Mucosa of descending colon (tissue), 3 donors: ENCODE measurements around the gene TGFBR3. TPM values are rescaled to one million over a fixed set of nuclear protein-coding genes. Genes with fewer than 3 reads are reported as not detected.

Experiments
- ATAC-seq: fragments of 200-7000 bp; cut with Tn5 transposase; one replicate; pipeline ENCODE4 v1.9.1; 2020; ENCODE audit warnings: mild to moderate bottlenecking, moderate library complexity
- DNase-seq, 3 donors: peaks; one replicate each; pipeline ENCODE4 v3.0.0-alpha.2; 2020
- H3K36me3 ChIP-seq: fragments of 200-600 bp; one replicate; pipeline ENCODE4 v1.8.0; 2021; ENCODE audit warnings: low read depth, mild to moderate bottlenecking
- H3K4me1 ChIP-seq: fragments of 200-600 bp; one replicate; pipeline ENCODE4 v1.8.0; 2021; ENCODE audit warnings: low read depth, mild to moderate bottlenecking
- H3K4me3 ChIP-seq: fragments of 200-600 bp; one replicate; pipeline ENCODE4 v1.8.0; 2021; ENCODE audit warnings: mild to moderate bottlenecking
- H3K9me3 ChIP-seq: fragments of 200-600 bp; one replicate; pipeline ENCODE4 v1.8.0; 2021; ENCODE audit warnings: mild to moderate bottlenecking
- CTCF ChIP-seq: fragments of 200-600 bp; IDR thresholded peaks from one replicate; pipeline ENCODE4 v1.8.0; 2022; ENCODE audit warnings: antibody characterized with exemption, mild to moderate bottlenecking
- intact Hi-C, 2 donors: fragments of 100-400 bp; cut with DNase I in 1 of 2; cut with micrococcal nuclease in 1 of 2; formaldehyde crosslinking; loops; one replicate each; pipeline versions ENCODE4 v1.11.0 to v1.11.1; 2022; cut with DNase I, micrococcal nuclease
- total RNA-seq, 3 donors: library from RNA; stranded (reverse); fragmentation: NEBNext Ultra II Directional in 2 of 3; extraction: Animal tissue kit (Norgen Biotek cat#: 25700) in 2 of 3; gene quantifications; one replicate each; pipeline versions ENCODE4 v1.2.1 to v1.2.4, GENCODE V29; 2021 to 2023
- donor health status: DM: no; HTN: no; CAD: no; lungs with moderate emphysema.
- donor health status: DM: no; HTN: no; CAD: no.
- donor health status: DM: no; HTN: yes; CAD: no.

The TGFBR3 gene
- total RNA-seq, 3 donors from 2014 or later = 11.6 to 89.7 (median 21.1) TPM

DNA sequence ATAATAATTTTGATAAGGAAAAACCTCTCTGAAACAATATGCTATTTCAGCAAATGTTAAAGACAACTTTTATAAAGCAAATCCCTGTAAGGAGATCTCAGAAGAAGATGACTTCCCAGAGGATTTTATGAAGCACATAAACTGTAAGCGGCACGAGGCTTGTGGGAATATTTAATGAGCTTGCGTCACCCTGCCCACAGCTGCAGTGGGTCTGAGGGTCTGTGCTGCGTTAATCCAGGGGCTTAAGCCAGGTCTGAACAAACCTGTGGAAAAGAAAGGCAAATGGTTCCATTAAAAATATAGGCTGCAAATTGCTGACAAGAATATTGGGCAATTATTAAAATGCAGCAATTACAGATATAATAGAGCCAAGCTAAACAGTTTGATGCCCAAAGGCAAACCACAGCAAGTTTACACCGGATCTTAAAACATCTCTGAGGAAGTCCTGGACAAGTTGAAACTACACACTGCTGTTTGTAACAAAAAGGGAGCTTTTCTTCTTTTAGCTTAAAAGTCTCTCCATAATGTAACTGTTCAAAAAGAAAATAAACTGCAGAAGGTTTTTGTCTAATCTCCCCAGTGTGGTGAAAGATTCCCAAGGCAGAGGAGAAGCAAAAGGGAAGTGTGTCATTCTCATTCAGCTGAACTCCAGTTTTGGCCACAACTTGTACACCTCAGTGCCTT lies 21.8 kb downstream of the TGFBR3 start:
- no peak for ATAC-seq
- intact Hi-C loops = no loop called here

DNA sequence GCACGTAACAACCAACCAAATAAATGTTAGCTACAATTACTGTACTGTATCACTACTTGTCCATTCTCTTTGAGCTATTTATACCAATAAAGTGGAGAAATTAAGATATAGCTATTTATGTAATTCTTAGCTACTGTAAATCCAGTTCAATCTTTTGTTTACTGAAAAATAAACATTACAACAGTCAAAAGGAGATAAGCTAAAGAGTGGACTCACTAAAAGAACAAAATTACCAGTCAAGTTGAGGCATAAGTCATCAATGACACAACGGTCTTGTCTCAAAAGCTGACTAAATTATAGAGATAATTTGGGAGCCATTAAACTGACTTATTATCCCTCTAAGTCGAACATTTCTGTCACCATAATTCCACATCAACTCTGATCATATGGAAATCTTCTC lies 22.5 kb downstream of the TGFBR3 start:
- ATAC-seq (no peak), DNase-seq (no peak)
- no peaks in the 10 kb centered on the region for H3K36me3 ChIP-seq
- intact Hi-C loops = no loop called here
- H3K4me1 ChIP-seq = no peaks in the 10 kb centered on the region
- no peak for TF ChIP-seq CTCF
- H3K4me3 ChIP-seq = no peak overlapping the region
- H3K9me3 ChIP-seq = no peaks in the 10 kb centered on the region

More for the DNA sequence above, 21.8 kb downstream of the TGFBR3 start:
- Histone ChIP-seq H3K4me1 (no peaks in the 10 kb centered on the region), H3K9me3 (no peaks in the 10 kb centered on the region), H3K36me3 (no peaks in the 10 kb centered on the region), H3K4me3 (no peak overlapping the region)
- TF ChIP-seq CTCF = no peak
- no peak for DNase-seq

DNA sequence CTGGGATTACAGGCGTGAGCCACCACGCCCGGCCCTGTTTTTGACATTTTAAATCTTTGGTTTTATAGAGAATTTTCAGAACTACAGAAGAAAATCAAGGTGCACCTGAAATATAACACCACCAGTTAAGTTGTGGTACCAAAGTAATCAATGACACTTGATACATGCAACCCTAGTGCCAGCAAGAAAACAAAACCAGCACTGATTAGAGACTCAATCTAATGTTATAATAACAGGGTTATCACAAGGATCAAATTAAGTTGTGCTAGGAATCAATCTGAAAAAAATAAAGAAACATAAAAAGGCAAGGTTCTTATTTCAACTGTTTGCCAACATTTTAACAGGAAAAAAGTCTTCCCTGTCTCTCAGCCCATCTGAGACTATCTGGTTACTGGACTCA lies 23.8 kb downstream of the TGFBR3 start:
- H3K9me3 ChIP-seq = no peaks in the 10 kb centered on the region
- H3K4me3 ChIP-seq = no peak overlapping the region
- no peaks in the 10 kb centered on the region for H3K36me3 ChIP-seq
- H3K4me1 ChIP-seq = no peaks in the 10 kb centered on the region
- ATAC-seq (no peak), DNase-seq (no peak)
- no peak for TF ChIP-seq CTCF
- intact Hi-C loops = no loop called here

GRCh38 chr1:91857557-91858239 lies 28.3 kb downstream of the TGFBR3 start:
- H3K9me3 ChIP-seq = no peaks in the 10 kb centered on the region
- ATAC-seq (no peak), DNase-seq (no peak)
- no peaks in the 10 kb centered on the region for H3K4me1 ChIP-seq
- intact Hi-C loops = no loop called here
- no peak overlapping the region for H3K4me3 ChIP-seq
- no peaks in the 10 kb centered on the region for H3K36me3 ChIP-seq
- no peak for TF ChIP-seq CTCF

DNA sequence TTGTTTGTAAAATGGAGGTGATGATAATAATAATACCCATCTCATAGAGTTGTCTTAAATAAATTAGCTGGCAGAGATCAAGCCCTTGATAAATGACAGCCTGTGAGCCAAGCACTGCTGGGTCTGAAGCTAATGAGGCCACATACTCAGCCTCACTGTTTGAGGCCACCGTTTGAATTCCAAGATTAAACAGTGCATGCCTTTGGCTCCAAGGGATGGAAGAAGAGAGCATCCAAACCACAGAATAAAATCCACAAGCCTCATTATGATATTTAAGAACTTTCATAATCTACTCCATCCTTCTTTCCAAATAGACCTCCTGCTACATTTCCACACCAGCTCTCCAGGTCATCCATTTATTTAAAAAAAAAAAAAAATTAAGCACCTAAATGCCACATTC lies 29.0 kb downstream of the TGFBR3 start:
- Histone ChIP-seq H3K4me3 (no peak overlapping the region), H3K36me3 (no peaks in the 10 kb centered on the region), H3K4me1 (peaks cover 1% of the 10 kb centered on the region), H3K9me3 (no peaks in the 10 kb centered on the region)
- no peak for DNase-seq
- TF ChIP-seq CTCF = no peak
- ATAC-seq = no peak
- intact Hi-C loops = no loop called here
